GM18951 (cell line): ENCODE results near the gene TMEM151A.
"Not testable (repeated sequence)": the region's sequence is repeated elsewhere in the genome, so short reads cannot be mapped to it uniquely, and the experiment has no call there.

ENCODE experiments used
- POLR2A ChIP-seq: IDR thresholded peaks from 4 replicates; pipeline ENCODE4 v1.6.1; 2011; ENCODE audit warnings: mild to moderate bottlenecking; ENCODE audit not compliant: insufficient read length, insufficient read depth; ENCODE audit errors: extremely low read depth
- in situ Hi-C: fragments of 300-500 bp; cut with MboI; formaldehyde crosslinking; loops from one replicate; pipeline ENCODE4 v1.12.0; 2022; ENCODE audit warnings: low sequenced_read_pairs, mixed read lengths, inconsistent platforms; ENCODE audit not compliant: unreplicated experiment

TMEM151A gene

GRCh38 chr11:66291303-66291705 is 390 bp upstream of the TMEM151A start:
- in situ Hi-C loops: no loop called here
- TF ChIP-seq POLR2A: no peak

DNA sequence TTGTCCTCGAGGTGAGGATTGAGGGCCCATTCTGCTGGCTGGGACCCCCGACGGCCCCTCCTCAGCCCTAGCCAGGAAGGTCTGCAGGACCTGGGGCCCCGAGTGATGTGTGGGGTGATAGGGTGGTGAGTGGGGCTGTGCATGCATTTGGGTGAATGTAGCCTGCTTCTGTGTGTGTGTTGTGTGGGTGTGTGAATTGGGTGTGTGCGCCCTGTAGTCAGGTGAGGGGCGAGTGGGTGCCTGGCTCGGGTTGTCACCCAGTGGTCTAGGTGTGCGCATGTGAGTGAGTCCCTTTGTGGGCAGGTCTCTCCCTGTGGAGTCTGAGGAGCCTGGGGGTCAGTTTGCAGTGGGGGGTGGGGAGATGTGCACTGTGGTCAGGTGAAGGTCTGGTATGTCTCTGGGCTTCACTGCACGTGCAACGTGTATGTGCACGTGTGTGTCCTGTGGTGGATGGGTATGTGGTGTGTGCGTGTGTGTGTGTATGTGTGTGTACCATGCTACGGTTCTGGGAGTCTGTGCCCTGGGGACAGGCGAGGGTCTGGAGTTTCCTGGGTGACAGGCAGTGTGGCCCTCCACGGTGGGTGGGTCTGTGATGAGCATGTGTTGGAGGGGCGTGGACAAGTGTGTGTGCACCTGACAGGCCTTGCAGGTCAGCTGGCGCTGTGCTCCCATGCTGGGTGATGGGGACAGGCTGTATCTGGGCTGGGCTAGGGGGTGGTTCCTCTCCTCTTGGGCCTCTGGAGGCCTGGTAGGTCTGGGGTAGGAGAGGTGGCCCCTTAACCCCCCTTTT is 1.0 kb downstream of the TMEM151A start:
- no peak for TF ChIP-seq POLR2A

DNA sequence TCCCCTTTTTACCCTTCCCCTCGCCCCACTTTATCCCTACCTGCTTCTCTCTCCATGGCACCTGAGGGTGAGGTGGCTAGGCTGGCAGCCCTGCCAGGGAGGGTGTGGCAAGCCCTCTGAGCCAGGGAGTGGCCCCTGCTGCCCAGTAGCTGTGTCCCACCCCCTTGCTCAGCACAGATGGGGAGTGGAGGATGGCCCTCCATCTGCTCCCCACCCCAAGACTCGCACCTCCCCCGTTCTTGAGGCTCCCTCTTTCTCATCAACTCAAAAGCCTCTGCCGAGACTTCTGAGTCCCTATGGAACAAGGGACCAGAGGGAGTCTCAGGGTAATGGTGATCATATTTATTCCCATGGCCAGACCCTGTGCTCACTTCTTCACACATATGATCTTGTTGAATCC is 1.7 kb downstream of the TMEM151A start:
- no peak for TF ChIP-seq POLR2A
- in situ Hi-C loops: no loop called here

More for the DNA sequence above, 1.0 kb downstream of the TMEM151A start:
- in situ Hi-C loops: no loop called here

DNA sequence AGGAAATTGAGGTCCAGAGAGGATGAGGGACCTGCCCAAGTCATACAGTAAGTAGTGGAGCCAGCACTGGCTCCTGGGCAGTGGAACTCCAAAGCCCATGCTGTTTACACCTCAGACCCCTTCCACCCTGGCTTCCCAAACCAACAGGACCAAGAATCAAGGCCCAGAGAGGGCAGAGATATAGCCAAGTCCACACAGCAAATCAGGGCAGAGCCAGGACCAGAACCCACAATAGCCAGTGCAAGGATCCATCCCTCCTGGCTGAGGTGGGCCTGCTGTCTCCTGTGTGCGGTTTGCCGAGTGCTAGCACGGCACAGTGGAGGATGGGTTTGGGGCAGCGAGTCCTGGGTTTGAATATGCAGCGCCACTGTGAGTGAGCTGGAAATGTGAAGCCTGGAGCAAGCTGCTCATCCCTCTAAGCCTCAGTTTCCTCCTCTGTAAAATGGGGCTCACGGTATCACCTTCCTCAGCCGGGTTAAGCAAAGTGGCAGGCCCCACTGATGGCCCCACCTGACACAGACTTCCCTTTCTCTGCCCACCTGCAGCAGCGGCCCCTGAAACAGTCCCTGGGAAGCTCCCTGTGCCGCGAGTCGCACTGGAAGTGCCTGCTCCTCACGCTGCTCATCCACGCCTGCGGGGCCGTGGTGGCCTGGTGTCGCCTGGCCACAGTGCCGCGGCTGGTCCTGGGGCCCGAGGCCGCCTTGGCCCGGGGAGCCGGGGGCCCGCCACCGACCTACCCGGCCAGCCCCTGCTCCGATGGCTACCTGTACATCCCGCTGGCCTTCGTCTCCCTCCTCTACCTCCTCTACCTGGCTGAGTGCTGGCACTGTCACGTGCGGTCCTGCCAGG is 2.3 kb downstream of the TMEM151A start:
- in situ Hi-C loops: no loop called here
- no peak for TF ChIP-seq POLR2A

- TF ChIP-seq POLR2A: no peak
- in situ Hi-C loops: no loop called here
Measured at GRCh38 chr11:66294626-66295620, 3.2 kb downstream of the TMEM151A start.

DNA sequence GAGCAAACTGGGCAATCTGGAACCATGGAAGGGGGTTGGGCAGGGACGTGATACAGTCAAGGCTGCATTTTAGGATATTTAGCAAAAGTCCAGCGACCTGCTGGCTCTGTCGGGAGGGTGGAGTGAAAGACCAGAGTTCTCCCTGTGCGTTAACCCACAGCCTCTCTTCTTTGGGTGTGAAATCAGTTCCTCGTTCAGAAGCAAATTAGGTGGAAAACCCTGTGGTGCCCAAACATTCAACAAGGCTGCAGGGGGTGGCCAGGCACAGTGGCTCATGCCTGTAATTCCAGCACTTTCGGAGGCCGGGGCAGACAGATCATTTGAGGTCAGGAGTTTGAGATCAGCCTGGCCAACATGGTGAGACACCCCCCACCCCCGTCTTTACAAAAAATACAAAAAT is 5.9 kb downstream of the TMEM151A start:
- in situ Hi-C loops: no loop called here
- no peak for TF ChIP-seq POLR2A

- in situ Hi-C loops: no loop called here
- TF ChIP-seq POLR2A: no peak
Measured at GRCh38 chr11:66299186-66299585, 7.5 kb downstream of the TMEM151A start.

- TF ChIP-seq POLR2A: no peak
- in situ Hi-C loops: no loop called here
Measured at GRCh38 chr11:66302656-66303055, 11.0 kb downstream of the TMEM151A start.

DNA sequence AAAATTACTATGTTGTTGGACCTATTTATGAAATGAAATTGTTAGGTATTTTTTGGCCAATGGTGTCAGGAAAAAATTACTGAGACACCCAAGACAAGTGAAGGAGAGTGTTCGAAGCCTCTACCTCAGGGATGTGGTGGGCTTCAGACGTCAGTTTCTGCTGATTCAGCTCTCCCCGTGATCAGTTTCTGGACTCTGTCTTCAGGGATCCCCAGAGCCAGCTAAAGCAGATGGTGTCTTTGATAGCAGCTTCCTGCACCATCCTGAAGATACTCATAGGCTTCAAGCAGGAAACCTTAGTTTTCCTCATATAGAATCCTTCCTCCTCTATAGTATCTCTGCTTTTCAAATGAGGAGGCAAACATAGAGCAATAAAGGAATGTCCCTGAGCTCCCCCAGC is 17.8 kb downstream of the TMEM151A start:
- in situ Hi-C loops: no loop called here
- no peak for TF ChIP-seq POLR2A

DNA sequence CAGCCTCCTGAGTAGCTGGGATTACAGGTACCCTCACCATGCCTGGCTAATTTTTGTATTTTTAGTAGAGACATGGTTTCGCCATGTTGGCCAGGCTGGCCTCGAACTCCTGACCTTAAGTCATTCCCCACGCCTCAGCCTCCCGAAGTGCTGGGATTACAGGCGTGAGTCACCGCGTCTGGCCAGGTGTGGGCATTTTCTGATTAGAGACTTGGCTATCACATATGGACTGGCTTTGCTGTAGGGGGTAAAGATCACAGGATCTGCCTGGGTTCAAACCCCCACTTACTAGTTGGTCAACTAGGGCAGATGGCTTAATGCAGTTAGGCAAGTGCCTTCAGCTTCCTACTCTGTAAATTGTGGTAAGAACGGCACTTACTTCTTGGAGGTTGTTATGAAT is 18.6 kb downstream of the TMEM151A start:
- TF ChIP-seq POLR2A: no peak
- in situ Hi-C loops: no loop called here

- in situ Hi-C loops: not testable (repeated sequence)
Measured at GRCh38 chr11:66310803-66311440, 19.2 kb downstream of the TMEM151A start.

- in situ Hi-C loops: no loop called here
- TF ChIP-seq POLR2A: no peak
Measured at GRCh38 chr11:66311470-66311964, 19.8 kb downstream of the TMEM151A start.

GRCh38 chr11:66311965-66312548 is 20.4 kb downstream of the TMEM151A start:
- peak; percentile 38 for TF ChIP-seq POLR2A

More at GRCh38 chr11:66311965-66312548, 20.4 kb downstream of the TMEM151A start:
- in situ Hi-C loops: no loop called here
